ENCODE results near the gene ARL15.
A peak's percentile ranks its signal among the peaks of the same experiment; 100 is the strongest.

The ARL15 gene

GRCh38 chr5:54274944-54275343 lies 35.4 kb downstream of the ARL15 start:
- no peak overlapping the region for H3K27ac ChIP-seq (ENCODE audit: low read length)
- no peak for ATAC-seq (ENCODE audit: insufficient read depth, low read depth)
- no peak overlapping the region for H3K9ac ChIP-seq (ENCODE audit: low read depth, low read length)
- H3K4me2 ChIP-seq (ENCODE audit: insufficient read depth, low read length): no peak overlapping the region
- H3K79me2 ChIP-seq (ENCODE audit: insufficient read depth, low read length): no peaks in the 10 kb centered on the region
- no peak for TF ChIP-seq EZH2 (IDR thresholded peaks at IDR 0.05; ENCODE audit: borderline replicate concordance, low read depth, low read length, severe bottlenecking)
- TF ChIP-seq CTCF (IDR thresholded peaks at IDR 0.05; ENCODE audit: borderline replicate concordance, extremely low read depth, low read length, poor library complexity, severe bottlenecking): no peak
- peaks cover 8% of the 10 kb centered on the region; the same call in 1 of the 2 replicates for H3K4me1 ChIP-seq (ENCODE audit: insufficient read depth, low read length)
- H2AFZ ChIP-seq (ENCODE audit: low read depth, low read length): no peak overlapping the region
- no peak for DNase-seq
- no peaks in the 10 kb centered on the region for H3K36me3 ChIP-seq (ENCODE audit: insufficient read depth, low read length)
- H3K9me3 ChIP-seq (ENCODE audit: insufficient read depth, low read length, severe bottlenecking): no peaks in the 10 kb centered on the region
- peaks cover 5% of the 10 kb centered on the region; the same call in 1 of the 2 replicates for H4K20me1 ChIP-seq (ENCODE audit: insufficient read depth, low read length)
- H3K27me3 ChIP-seq (ENCODE audit: insufficient read depth, low read length, poor library complexity): no peaks in the 10 kb centered on the region
- H3K4me3 ChIP-seq (ENCODE audit: low read depth in 1 of 2, low read length in 2 of 2): no peak overlapping the region

GRCh38 chr5:54273715-54274114 lies 36.7 kb downstream of the ARL15 start:
- ATAC-seq (ENCODE audit: insufficient read depth, low read depth) (no peak), DNase-seq (no peak)
- H3K9me3 ChIP-seq (ENCODE audit: insufficient read depth, low read length, severe bottlenecking): no peaks in the 10 kb centered on the region
- no peak for TF ChIP-seq CTCF (IDR thresholded peaks at IDR 0.05; ENCODE audit: borderline replicate concordance, extremely low read depth, low read length, poor library complexity, severe bottlenecking)
- no peak overlapping the region for H3K4me3 ChIP-seq (ENCODE audit: low read depth in 1 of 2, low read length in 2 of 2)
- no peak overlapping the region for H3K27ac ChIP-seq (ENCODE audit: low read length)
- H4K20me1 ChIP-seq (ENCODE audit: insufficient read depth, low read length): peaks cover 5% of the 10 kb centered on the region; the same call in 1 of the 2 replicates
- H2AFZ ChIP-seq (ENCODE audit: low read depth, low read length): no peak overlapping the region
- no peaks in the 10 kb centered on the region for H3K36me3 ChIP-seq (ENCODE audit: insufficient read depth, low read length)
- no peak overlapping the region for H3K9ac ChIP-seq (ENCODE audit: low read depth, low read length)
- H3K4me2 ChIP-seq (ENCODE audit: insufficient read depth, low read length): no peak overlapping the region
- H3K4me1 ChIP-seq (ENCODE audit: insufficient read depth, low read length): peaks cover 8% of the 10 kb centered on the region; the same call in 1 of the 2 replicates
- no peaks in the 10 kb centered on the region for H3K79me2 ChIP-seq (ENCODE audit: insufficient read depth, low read length)
- H3K27me3 ChIP-seq (ENCODE audit: insufficient read depth, low read length, poor library complexity): no peaks in the 10 kb centered on the region

- H3K27me3 ChIP-seq (ENCODE audit: insufficient read depth, low read length, poor library complexity): no peaks in the 10 kb centered on the region
- H3K27ac ChIP-seq (ENCODE audit: low read length): no peak overlapping the region
- no peaks in the 10 kb centered on the region for H3K36me3 ChIP-seq (ENCODE audit: insufficient read depth, low read length)
- no peak overlapping the region for H3K4me3 ChIP-seq (ENCODE audit: low read depth in 1 of 2, low read length in 2 of 2)
- no peaks in the 10 kb centered on the region for H3K9me3 ChIP-seq (ENCODE audit: insufficient read depth, low read length, severe bottlenecking)
- no peaks in the 10 kb centered on the region for H3K79me2 ChIP-seq (ENCODE audit: insufficient read depth, low read length)
- DNase-seq: peak; percentile 10
- H3K4me1 ChIP-seq (ENCODE audit: insufficient read depth, low read length): peaks cover 8% of the 10 kb centered on the region; the same call in 1 of the 2 replicates
- peaks cover 5% of the 10 kb centered on the region; the same call in 1 of the 2 replicates for H4K20me1 ChIP-seq (ENCODE audit: insufficient read depth, low read length)
- no peak overlapping the region for H3K4me2 ChIP-seq (ENCODE audit: insufficient read depth, low read length)
- peak; percentile 78 for ATAC-seq (ENCODE audit: insufficient read depth, low read depth)
- no peak overlapping the region for H3K9ac ChIP-seq (ENCODE audit: low read depth, low read length)
- TF ChIP-seq CTCF (IDR thresholded peaks at IDR 0.05; ENCODE audit: borderline replicate concordance, extremely low read depth, low read length, poor library complexity, severe bottlenecking) (no peak), EZH2 (IDR thresholded peaks at IDR 0.05; ENCODE audit: borderline replicate concordance, low read depth, low read length, severe bottlenecking) (no peak)
- H2AFZ ChIP-seq (ENCODE audit: low read depth, low read length): no peak overlapping the region
Measured at GRCh38 chr5:54272746-54273145, 37.6 kb downstream of the ARL15 start.

GRCh38 chr5:54270326-54270725 lies 40.0 kb downstream of the ARL15 start:
- Histone ChIP-seq H3K79me2 (ENCODE audit: insufficient read depth, low read length) (no peaks in the 10 kb centered on the region), H3K4me2 (ENCODE audit: insufficient read depth, low read length) (no peak overlapping the region), H3K27ac (ENCODE audit: low read length) (no peak overlapping the region), H3K36me3 (ENCODE audit: insufficient read depth, low read length) (no peaks in the 10 kb centered on the region), H3K9me3 (ENCODE audit: insufficient read depth, low read length, severe bottlenecking) (no peaks in the 10 kb centered on the region), H3K27me3 (ENCODE audit: insufficient read depth, low read length, poor library complexity) (no peaks in the 10 kb centered on the region), H3K4me3 (ENCODE audit: low read depth in 1 of 2, low read length in 2 of 2) (no peak overlapping the region), H3K9ac (ENCODE audit: low read depth, low read length) (no peak overlapping the region), H2AFZ (ENCODE audit: low read depth, low read length) (no peak overlapping the region), H4K20me1 (ENCODE audit: insufficient read depth, low read length) (peaks cover 5% of the 10 kb centered on the region; the same call in 1 of the 2 replicates), H3K4me1 (ENCODE audit: insufficient read depth, low read length) (peaks cover 8% of the 10 kb centered on the region; the same call in 1 of the 2 replicates)
- no peak for DNase-seq
- ATAC-seq (ENCODE audit: insufficient read depth, low read depth): no peak
- TF ChIP-seq CTCF (IDR thresholded peaks at IDR 0.05; ENCODE audit: borderline replicate concordance, extremely low read depth, low read length, poor library complexity, severe bottlenecking) (no peak), EZH2 (IDR thresholded peaks at IDR 0.05; ENCODE audit: borderline replicate concordance, low read depth, low read length, severe bottlenecking) (no peak)
